SK-N-SH (cell line): ENCODE measurements around the gene TMEM256. TPM values are rescaled to one million over a fixed set of nuclear protein-coding genes. Genes with fewer than 3 reads are reported as not detected.

Source experiments
- CTCF ChIA-PET: fragments of 300-600, 350-600 bp; formaldehyde crosslinking; extraction: SDS; loops from one replicate; lab custom pipeline; 2021; lab: Yijun Ruan, JAX
- POLR2A ChIA-PET: fragments of 350-600 bp; sonication (Branson Sonifier 250); formaldehyde crosslinking; extraction: SDS; loops from one replicate; lab custom pipeline; 2020; ENCODE audit warnings: antibody characterized with exemption, inconsistent platforms; lab: Yijun Ruan, JAX
- DNase-seq: peaks from one replicate; pipeline ENCODE4 v3.0.0; 2012
- H2AFZ ChIP-seq: fragments of 200-600 bp; sonication (generic); 2 replicates; pipeline ENCODE4 v1.8.1; 2016; ENCODE audit warnings: antibody characterized with exemption, mild to moderate bottlenecking, low read depth
- H3F3A ChIP-seq: fragments of 200-600 bp; sonication (generic); replicated peaks from 2 replicates; pipeline ENCODE3; 2016; ENCODE audit warnings: antibody characterized with exemption, mild to moderate bottlenecking; ENCODE audit not compliant: insufficient read depth
- H3K27ac ChIP-seq, 2 experiments: fragments of 200-500 bp in 1 of 2; fragments of 200-600 bp in 1 of 2; sonication (Bioruptor generic) in 1 of 2; sonication (generic), shearing (Covaris generic) in 1 of 2; 2 replicates each; pipeline versions ENCODE4 v1.5.1 to v1.6.1; 2014 to 2016; ENCODE audit warnings: low read depth in 2 of 2, inconsistent platforms in 1 of 2, low read length in 1 of 2, mild to moderate bottlenecking in 1 of 2, mixed read lengths in 1 of 2
- H3K27me3 ChIP-seq: fragments of 200-600 bp; sonication (generic), shearing (Covaris generic); 2 replicates; pipeline ENCODE4 v1.6.1; 2016; ENCODE audit warnings: mixed run types; ENCODE audit not compliant: insufficient read depth
- H3K36me3 ChIP-seq, 2 experiments: fragments of 200-500 bp in 1 of 2; fragments of 200-600 bp in 1 of 2; sonication (Bioruptor generic) in 1 of 2; sonication (generic) in 1 of 2; replicated peaks in 1 of 2; 2 replicates each; pipeline versions ENCODE3 to v1.5.1; 2014 to 2016; ENCODE audit warnings: low read length in 1 of 2, mild to moderate bottlenecking in 1 of 2; ENCODE audit not compliant: insufficient read depth in 2 of 2, control insufficient read depth in 1 of 2
- H3K4me1 ChIP-seq, 2 experiments: fragments of 200-500 bp in 1 of 2; fragments of 200-600 bp in 1 of 2; sonication (Bioruptor generic) in 1 of 2; sonication (generic), shearing (Covaris generic) in 1 of 2; 2 replicates each; pipeline versions ENCODE4 v1.5.1 to v1.6.1; 2014 to 2016; ENCODE audit warnings: low read depth in 1 of 2, low read length in 1 of 2, mixed run types in 1 of 2; ENCODE audit not compliant: insufficient read depth in 2 of 2, control insufficient read depth in 1 of 2
- H3K4me2 ChIP-seq: fragments of 200-600 bp; sonication (generic), shearing (Covaris generic); 2 replicates; pipeline ENCODE4 v1.6.1; 2017; ENCODE audit warnings: mixed run types
- H3K4me3 ChIP-seq, 2 experiments: fragments of 200-500 bp in 1 of 2; fragments of 200-600 bp in 1 of 2; sonication (Bioruptor generic) in 1 of 2; sonication (generic), shearing (Covaris generic) in 1 of 2; 2 replicates each; pipeline versions ENCODE4 v1.5.1 to v1.8.1; 2014 to 2016; ENCODE audit warnings: low read depth in 2 of 2, inconsistent platforms in 1 of 2, low read length in 1 of 2, mild to moderate bottlenecking in 1 of 2, mixed read lengths in 1 of 2, moderate library complexity in 1 of 2
- H3K79me2 ChIP-seq: fragments of 200-600 bp; sonication (generic); 2 replicates; pipeline ENCODE4 v1.8.1; 2017; ENCODE audit warnings: mild to moderate bottlenecking; ENCODE audit not compliant: insufficient read depth
- H3K9ac ChIP-seq: fragments of 200-600 bp; sonication (generic); 2 replicates; pipeline ENCODE4 v1.6.1; 2017; ENCODE audit warnings: mixed run types
- H3K9me2 ChIP-seq: fragments of 200-600 bp; sonication (generic); 2 replicates; pipeline ENCODE4 v1.6.1; 2017; ENCODE audit warnings: mixed run types
- H3K9me3 ChIP-seq: fragments of 200-600 bp; sonication (generic); 2 replicates; pipeline ENCODE4 v1.6.1; 2017; ENCODE audit warnings: mixed run types, mild to moderate bottlenecking, moderate library complexity
- H4K20me1 ChIP-seq: fragments of 200-600 bp; sonication (generic); 2 replicates; pipeline ENCODE4 v1.6.1; 2017; ENCODE audit warnings: mild to moderate bottlenecking, mixed run types; ENCODE audit not compliant: insufficient read depth
- CTCF ChIP-seq: fragments of 200-600 bp; sonication (generic); IDR thresholded peaks from 2 replicates; pipeline ENCODE4 v1.6.1; 2017; ENCODE audit warnings: antibody characterized with exemption, mild to moderate bottlenecking, moderate library complexity
- ELF1 ChIP-seq: IDR thresholded peaks from 2 replicates; pipeline ENCODE4 v1.4.0; 2012
- GABPA ChIP-seq: IDR thresholded peaks from 2 replicates; pipeline ENCODE4 v1.4.0; 2012; ENCODE audit warnings: low read depth, mild to moderate bottlenecking
- GATA2 ChIP-seq: sonication (generic); formaldehyde crosslinking; IDR thresholded peaks from 2 replicates; pipeline ENCODE4 v1.5.0; 2020; ENCODE audit warnings: mild to moderate bottlenecking, missing genetic modification reagents
- IRF3 ChIP-seq: fragments of 150-350 bp; IDR thresholded peaks from 2 replicates; pipeline ENCODE4 v1.6.1; 2016; ENCODE audit warnings: mild to moderate bottlenecking, low read depth, low read length
- REST ChIP-seq: IDR thresholded peaks from 2 replicates; pipeline ENCODE4 v1.6.1; 2012; ENCODE audit warnings: mild to moderate bottlenecking, low read depth, low read length, moderate library complexity
- RXRA ChIP-seq: IDR thresholded peaks from 2 replicates; pipeline ENCODE4 v1.4.0; 2012; ENCODE audit warnings: low read depth, mild to moderate bottlenecking, borderline replicate concordance
- SIN3A ChIP-seq: IDR thresholded peaks from 2 replicates; pipeline ENCODE4 v1.6.1; 2012; ENCODE audit warnings: low read depth, mild to moderate bottlenecking, low read length, moderate library complexity, borderline replicate concordance
- SMC3 ChIP-seq: IDR thresholded peaks from 2 replicates; pipeline ENCODE4 v1.6.1; 2012; ENCODE audit warnings: low read depth, low read length, improper control_type of control experiment
- TCF12 ChIP-seq: IDR thresholded peaks from 2 replicates; pipeline ENCODE4 v1.4.0; 2012
- USF1 ChIP-seq: IDR thresholded peaks from 2 replicates; pipeline ENCODE4 v1.4.0; 2012; ENCODE audit warnings: low read depth, borderline replicate concordance
- WGBS: methylation state at CpG from one replicate; pipeline ENCODE4 v1.1.6; 2017; ENCODE audit warnings: low lambda C conversion rate; 5-methylcytosine and 5-hydroxymethylcytosine counted together
- polyA plus RNA-seq, 3 experiments: library from polyadenylated mRNA; depleted of rRNA; stranded (reverse); fragments of >200 nt; gene quantifications; 2 replicates each; pipeline ENCODE4 v1.2.3, GENCODE V29; 2012

TMEM256 gene
- polyA plus RNA-seq, 1 of the 3 experiments (the other 2 are of a cell fraction) = 213 TPM

GRCh38 chr17:7429722-7430121 lies 25.8 kb upstream of the TMEM256 start:
- H3K36me3 ChIP-seq = no peaks in the 10 kb centered on the region

GRCh38 chr17:7428557-7428956 lies 24.7 kb upstream of the TMEM256 start, which contains the start of gene SPEM3:
TSS of gene SPEM3 (plus strand) at chr17:7428857. CDS start at chr17:7428903, 46 bp downstream.
- Histone ChIP-seq H3K9ac (no peak within 1 kb of the TSS), H3K9me2 (no peaks in the 10 kb centered on the region), H3K36me3 (no peaks in the 10 kb centered on the region), H3K4me1 (no peaks in the 10 kb centered on the region), H2AFZ (no peak within 1 kb of the TSS), H3K4me3 (no peak within 1 kb of the TSS), H3K9me3 (no peaks in the 10 kb centered on the region), H3K27ac (no peak within 1 kb of the TSS), H3K4me2 (no peak within 1 kb of the TSS), H4K20me1 (no peaks in the 10 kb centered on the region), H3K79me2 (no peaks in the 10 kb centered on the region), H3K27me3 (no peaks in the 10 kb centered on the region), H3F3A (no peaks in the 10 kb centered on the region)
- TF ChIP-seq RXRA (no peak), USF1 (no peak), GATA2 (no peak), SIN3A (no peak), CTCF (no peak), SMC3 (no peak), IRF3 (no peak), REST (no peak), TCF12 (no peak), ELF1 (no peak)
- 62% methylated on average over 3 of the region's 5 CpGs for WGBS
- DNase-seq = no peak
- ChIA-PET POLR2A (no interaction called here), CTCF (no interaction called here)

More at GRCh38 chr17:7429722-7430121, 25.8 kb upstream of the TMEM256 start:
- TF ChIP-seq RXRA (no peak), GABPA (no peak)
- TF ChIP-seq, all 33 proteins: peak for 0
- no peak for DNase-seq
- H3K4me1 ChIP-seq = no peaks in the 10 kb centered on the region
- no peaks in the 10 kb centered on the region for H3K9me2 ChIP-seq
- no peaks in the 10 kb centered on the region for H4K20me1 ChIP-seq
- H3K27ac ChIP-seq = no peak overlapping the region
- ChIA-PET POLR2A (no interaction called here), CTCF (interaction anchor here (0.6 to 0.8 kb wide), 2 partner anchors 61 to 77 kb away, joined by 3 read pairs; partner anchors contain the start of gene KCTD11)
- no peak overlapping the region for H3K4me3 ChIP-seq
- H2AFZ ChIP-seq = no peak overlapping the region
- H3K79me2 ChIP-seq = no peaks in the 10 kb centered on the region
- H3K9ac ChIP-seq = no peak overlapping the region
- H3F3A ChIP-seq = peaks cover 6% of the 10 kb centered on the region
- H3K4me2 ChIP-seq = no peak overlapping the region
- no peaks in the 10 kb centered on the region for H3K27me3 ChIP-seq
- 78% methylated on average over 9 of the region's 10 CpGs for WGBS
- no peaks in the 10 kb centered on the region for H3K9me3 ChIP-seq
